Liver (tissue), 9 donors: ENCODE results near the gene THBS1. TPM values are rescaled to one million over a fixed set of nuclear protein-coding genes. Genes with fewer than 3 reads are reported as not detected.

ENCODE experiments used
- DNase-seq: peaks from one replicate; pipeline ENCODE4 v3.0.0-alpha.2; 2017; ENCODE audit warnings: low spot score
- H3K27ac ChIP-seq, 2 donors: one replicate each; pipeline ENCODE4 v1.7.0; 2013; ENCODE audit warnings: inconsistent platforms in 2 of 2, low read length in 2 of 2, control low read depth in 1 of 2, low read depth in 1 of 2, mild to moderate bottlenecking in 1 of 2
- H3K27me3 ChIP-seq, 4 donors: one replicate each; pipeline versions ENCODE4 v1.6.1 to v1.7.0; 2013; ENCODE audit warnings: low read length in 3 of 4, inconsistent platforms in 1 of 4, mild to moderate bottlenecking in 1 of 4, moderate library complexity in 1 of 4; ENCODE audit not compliant: control insufficient read depth in 4 of 4, insufficient read depth in 4 of 4
- H3K36me3 ChIP-seq, 4 donors: one replicate each; pipeline versions ENCODE4 v1.6.1 to v1.7.0; 2013; ENCODE audit warnings: low read length in 3 of 4, mild to moderate bottlenecking in 3 of 4, low read depth in 1 of 4, moderate library complexity in 1 of 4; ENCODE audit not compliant: control insufficient read depth in 4 of 4, insufficient read depth in 3 of 4
- H3K4me1 ChIP-seq, 4 donors: one replicate each; pipeline versions ENCODE4 v1.6.1 to v1.7.0; 2013; ENCODE audit warnings: low read length in 3 of 4, mild to moderate bottlenecking in 3 of 4, moderate library complexity in 1 of 4; ENCODE audit not compliant: control insufficient read depth in 4 of 4, insufficient read depth in 4 of 4
- H3K4me3 ChIP-seq, 3 donors: one replicate each; pipeline versions ENCODE4 v1.6.1 to v1.7.0; 2013; ENCODE audit warnings: low read length in 3 of 3, control low read depth in 1 of 3, low read depth in 1 of 3, mild to moderate bottlenecking in 1 of 3
- H3K9ac ChIP-seq, 2 donors: one replicate each; pipeline ENCODE4 v1.7.0; 2013; ENCODE audit warnings: low read length in 2 of 2, mild to moderate bottlenecking in 2 of 2, moderate library complexity in 2 of 2, control low read depth in 1 of 2, low read depth in 1 of 2
- H3K9me3 ChIP-seq, 4 donors: one replicate each; pipeline versions ENCODE4 v1.6.1 to v1.7.0; 2013; ENCODE audit warnings: low read length in 3 of 4; ENCODE audit not compliant: control insufficient read depth in 4 of 4
- CTCF ChIP-seq: fragments of 150-350 bp; IDR thresholded peaks from 2 replicates; pipeline ENCODE4 v1.5.1; 2017; ENCODE audit warnings: improper control_type of control experiment, low read depth, low read length; ENCODE audit not compliant: missing input control
- EGR1 ChIP-seq, 2 donors: IDR thresholded peaks; 2 replicates each; pipeline ENCODE4 v1.6.1; 2016 to 2018; ENCODE audit warnings: antibody characterized with exemption in 2 of 2, low read depth in 2 of 2
- FOXA1 ChIP-seq: IDR thresholded peaks from 2 replicates; pipeline ENCODE4 v1.6.1; 2016; ENCODE audit warnings: antibody characterized with exemption
- FOXA2 ChIP-seq: IDR thresholded peaks from 2 replicates; pipeline ENCODE4 v1.6.1; 2016; ENCODE audit warnings: antibody characterized with exemption
- GABPA ChIP-seq, 2 donors: IDR thresholded peaks in 1 of 2; conservative IDR thresholded peaks in 1 of 2; 2 replicates each; pipeline ENCODE4 v1.6.1; 2016; ENCODE audit warnings: antibody characterized with exemption in 2 of 2, mild to moderate bottlenecking in 1 of 2, moderate library complexity in 1 of 2
- HNF4A ChIP-seq, 2 donors: conservative IDR thresholded peaks; 2 replicates each; pipeline ENCODE4 v1.6.1; 2016; ENCODE audit warnings: antibody characterized with exemption in 2 of 2, mild to moderate bottlenecking in 2 of 2
- HNF4G ChIP-seq: IDR thresholded peaks from 2 replicates; pipeline ENCODE4 v1.6.1; 2016; ENCODE audit warnings: antibody characterized with exemption
- JUND ChIP-seq, 2 donors: IDR thresholded peaks; 2 replicates each; pipeline ENCODE4 v1.6.1; 2016; ENCODE audit warnings: antibody characterized with exemption in 2 of 2
- MAX ChIP-seq: IDR thresholded peaks from 2 replicates; pipeline ENCODE4 v1.6.1; 2016; ENCODE audit warnings: antibody characterized with exemption
- RAD21 ChIP-seq, 2 donors: IDR thresholded peaks; 2 replicates each; pipeline ENCODE4 v1.6.1; 2016; ENCODE audit warnings: antibody characterized with exemption in 2 of 2, mild to moderate bottlenecking in 2 of 2
- REST ChIP-seq: IDR thresholded peaks from 2 replicates; pipeline ENCODE4 v1.6.1; 2016; ENCODE audit warnings: antibody characterized with exemption, mild to moderate bottlenecking
- RXRA ChIP-seq, 2 donors: IDR thresholded peaks; 2 replicates each; pipeline ENCODE4 v1.6.1; 2017 to 2018; ENCODE audit warnings: antibody characterized with exemption in 2 of 2, mild to moderate bottlenecking in 1 of 2
- SP1 ChIP-seq: IDR thresholded peaks from 2 replicates; pipeline ENCODE4 v1.6.1; 2018; ENCODE audit warnings: antibody characterized with exemption, mild to moderate bottlenecking
- TAF1 ChIP-seq: conservative IDR thresholded peaks from 2 replicates; pipeline ENCODE4 v1.6.1; 2016; ENCODE audit warnings: antibody characterized with exemption, mild to moderate bottlenecking
- YY1 ChIP-seq: IDR thresholded peaks from 2 replicates; pipeline ENCODE4 v1.6.1; 2016; ENCODE audit warnings: antibody characterized with exemption, mild to moderate bottlenecking
- ZBTB33 ChIP-seq: IDR thresholded peaks from 2 replicates; pipeline ENCODE4 v1.6.1; 2016; ENCODE audit warnings: antibody characterized with exemption
- WGBS: extraction: QIAGEN DNeasy Blood & Tissue Kit; methylation state at CpG from one replicate; pipeline ENCODE4 v1.1.7; 2013; 5-methylcytosine and 5-hydroxymethylcytosine counted together
- polyA plus RNA-seq, 2 donors: library from polyadenylated mRNA; stranded (reverse) in 1 of 2; unstranded in 1 of 2; fragments of 200-250 nt in 1 of 2; fragments of >200 nt in 1 of 2; fragmentation: Nextera tagmentation in 1 of 2; extraction: Ambion mirVana in 1 of 2; gene quantifications; one replicate each; pipeline versions ENCODE4 v1.2.1 to v1.2.3, GENCODE V29; 2013 to 2015
- total RNA-seq, 2 donors: library from RNA; depleted of rRNA; stranded (reverse); fragments of >200 nt; gene quantifications; one replicate each; pipeline ENCODE4 v1.2.3, GENCODE V29; 2014
- donor health status: healthy.
- donor health status: healthy.
- donor health status: healthy.
- donor health status: healthy.
- donor health status: healthy.

The THBS1 gene
- total and polyA plus RNA-seq, 4 donors = 8.9 to 73.6 (median 22.6) TPM

GRCh38 chr15:39598186-39598850 lies 17.4 kb downstream of the THBS1 start (continued):
- TF ChIP-seq RAD21 (IDR thresholded peaks at IDR 0.05) (no peak), YY1 (no peak), RXRA (IDR thresholded peaks at IDR 0.05) (no peak), HNF4A (conservative IDR thresholded peaks at IDR 0.05) (no peak), FOXA1 (no peak), SP1 (no peak), MAX (no peak), TAF1 (no peak), JUND (IDR thresholded peaks at IDR 0.05) (no peak), EGR1 (IDR thresholded peaks at IDR 0.05; ENCODE audit: low read depth in 2 of 2) (no peak), ZBTB33 (no peak)

GRCh38 chr15:39598958-39599845 lies 18.3 kb downstream of the THBS1 start:
- WGBS = 80% methylated on average over 12 of the region's 12 CpGs
- no peak for TF ChIP-seq EGR1 (IDR thresholded peaks at IDR 0.05; ENCODE audit: low read depth in 2 of 2)
- no peak for TF ChIP-seq JUND (IDR thresholded peaks at IDR 0.05)
- TF ChIP-seq YY1 = no peak
- TF ChIP-seq TAF1 = no peak
- DNase-seq = no peak
- H3K4me1 ChIP-seq = no peaks in the 10 kb centered on the region
- H3K9ac ChIP-seq = no peak overlapping the region
- H3K27me3 ChIP-seq = no peaks in the 10 kb centered on the region
- no peak overlapping the region for H3K4me3 ChIP-seq
- no peaks in the 10 kb centered on the region for H3K9me3 ChIP-seq
- H3K36me3 ChIP-seq = peaks cover 0 to 18% (median 6%) of the 10 kb centered on the region in 4 donors
- no peak overlapping the region for H3K27ac ChIP-seq

- Histone ChIP-seq H3K4me1 (no peaks in the 10 kb centered on the region), H3K4me3 (no peak overlapping the region), H3K27ac (no peak overlapping the region), H3K9ac (no peak overlapping the region), H3K27me3 (no peaks in the 10 kb centered on the region), H3K9me3 (no peaks in the 10 kb centered on the region), H3K36me3 (peaks cover 0 to 11% (median 4%) of the 10 kb centered on the region in 4 donors)
- WGBS = 94% methylated on average over 2 of the region's 2 CpGs
- DNase-seq = no peak
- TF ChIP-seq YY1 (no peak), GABPA (IDR thresholded peaks at IDR 0.05 in 1 of 2, conservative IDR thresholded peaks at IDR 0.05 in 1 of 2) (no peak), EGR1 (IDR thresholded peaks at IDR 0.05; ENCODE audit: low read depth in 2 of 2) (no peak), REST (no peak), CTCF (no peak), FOXA2 (no peak), HNF4A (conservative IDR thresholded peaks at IDR 0.05) (no peak), HNF4G (no peak)
Observed at GRCh38 chr15:39599871-39600270, 19.0 kb downstream of the THBS1 start.
